Parathyroid adenoma (tissue), 2 donors: ENCODE data around the gene LRRTM1.

Source experiments
- H2AFZ ChIP-seq: fragments of 300-600 bp; sonication (generic); one replicate; pipeline ENCODE4 v1.7.0; 2017; ENCODE audit warnings: antibody characterized with exemption, mild to moderate bottlenecking
- H3K27ac ChIP-seq: fragments of 300-600 bp; sonication (generic); one replicate; pipeline ENCODE4 v1.7.0; 2017
- H3K27me3 ChIP-seq: fragments of 300-600 bp; sonication (generic); one replicate; pipeline ENCODE4 v1.7.0; 2017; ENCODE audit warnings: low read length; ENCODE audit not compliant: control insufficient read depth, insufficient read depth
- H3K36me3 ChIP-seq: fragments of 300-600 bp; sonication (generic); one replicate; pipeline ENCODE4 v1.7.0; 2017; ENCODE audit warnings: low read length; ENCODE audit not compliant: control insufficient read depth, insufficient read depth
- H3K4me1 ChIP-seq: fragments of 300-600 bp; sonication (generic); one replicate; pipeline ENCODE4 v1.7.0; 2017; ENCODE audit warnings: control low read depth
- H3K4me2 ChIP-seq: fragments of 300-600 bp; sonication (generic); one replicate; pipeline ENCODE4 v1.7.0; 2017; ENCODE audit warnings: low read length
- H3K4me3 ChIP-seq: fragments of 300-600 bp; sonication (generic); one replicate; pipeline ENCODE4 v1.7.0; 2017; ENCODE audit warnings: low read depth, low read length
- H3K79me2 ChIP-seq: fragments of 300-600 bp; sonication (generic); one replicate; pipeline ENCODE4 v1.7.0; 2017; ENCODE audit warnings: control low read depth
- H3K9ac ChIP-seq: fragments of 300-600 bp; sonication (generic); one replicate; pipeline ENCODE4 v1.7.0; 2017; ENCODE audit warnings: mild to moderate bottlenecking
- H3K9me3 ChIP-seq: fragments of 300-600 bp; sonication (generic); one replicate; pipeline ENCODE4 v1.7.0; 2017; ENCODE audit warnings: low read length; ENCODE audit not compliant: control insufficient read depth
- TF ChIP-seq, protein P1 (sequence below): fragments of 300-600 bp; sonication (generic); IDR thresholded peaks from one replicate; pipeline ENCODE4 v1.7.0; 2017; ENCODE audit warnings: antibody characterized with exemption, mild to moderate bottlenecking
- donor health status: primary hyperparathyroidism.

LRRTM1 gene, protein sequence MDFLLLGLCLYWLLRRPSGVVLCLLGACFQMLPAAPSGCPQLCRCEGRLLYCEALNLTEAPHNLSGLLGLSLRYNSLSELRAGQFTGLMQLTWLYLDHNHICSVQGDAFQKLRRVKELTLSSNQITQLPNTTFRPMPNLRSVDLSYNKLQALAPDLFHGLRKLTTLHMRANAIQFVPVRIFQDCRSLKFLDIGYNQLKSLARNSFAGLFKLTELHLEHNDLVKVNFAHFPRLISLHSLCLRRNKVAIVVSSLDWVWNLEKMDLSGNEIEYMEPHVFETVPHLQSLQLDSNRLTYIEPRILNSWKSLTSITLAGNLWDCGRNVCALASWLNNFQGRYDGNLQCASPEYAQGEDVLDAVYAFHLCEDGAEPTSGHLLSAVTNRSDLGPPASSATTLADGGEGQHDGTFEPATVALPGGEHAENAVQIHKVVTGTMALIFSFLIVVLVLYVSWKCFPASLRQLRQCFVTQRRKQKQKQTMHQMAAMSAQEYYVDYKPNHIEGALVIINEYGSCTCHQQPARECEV

DNA sequence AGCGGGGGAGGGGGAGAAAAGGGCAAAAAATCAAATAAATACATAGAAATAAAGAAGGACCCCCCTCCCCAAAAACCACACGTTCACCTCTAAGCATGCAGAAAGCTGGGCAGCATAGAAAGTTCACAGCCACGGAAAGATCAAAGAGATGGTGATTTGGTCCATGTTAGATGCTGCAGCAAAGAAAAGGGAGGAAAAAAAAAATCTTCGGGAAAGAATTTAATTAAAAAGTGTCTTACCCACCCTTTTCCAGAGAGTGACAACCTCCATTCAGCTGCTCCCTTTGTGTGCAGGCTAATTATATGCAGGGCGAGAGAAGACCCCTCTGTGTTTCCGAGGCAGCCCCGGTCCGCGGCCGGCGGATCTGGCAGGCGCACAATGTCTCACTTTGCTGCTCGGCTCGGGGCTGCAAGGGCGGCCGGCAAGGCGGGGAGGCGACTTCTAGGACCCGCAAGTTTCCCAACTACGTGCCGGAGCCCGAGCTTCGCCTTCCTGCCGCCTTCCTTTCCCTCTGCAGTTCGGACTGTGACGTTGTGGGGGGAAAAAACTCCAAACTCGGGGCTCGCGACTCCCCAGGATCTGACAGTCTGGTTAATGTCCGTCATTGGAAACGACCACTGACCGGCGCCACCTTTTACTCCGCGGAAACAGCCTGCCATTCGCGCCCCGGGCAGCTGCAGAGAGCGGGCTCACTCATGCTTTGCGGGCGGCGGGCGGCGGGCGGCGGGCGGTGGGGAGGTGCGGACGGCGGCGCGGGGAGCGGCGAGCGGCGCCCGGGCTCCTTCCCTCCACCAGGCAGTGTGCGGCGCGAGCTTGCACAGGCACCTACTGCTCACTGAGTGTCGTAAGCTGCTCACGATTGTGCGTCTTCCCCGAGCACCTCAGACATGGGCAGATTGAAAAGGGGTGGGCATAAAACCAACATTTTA is at the start of gene LRRTM1:
LRRTM1 (minus strand) TSS at position 844 of the 929 bp plus-strand sequence. CDS start 933 bp downstream, outside the sequence.
- no peaks in the 10 kb centered on the region for H3K4me1 ChIP-seq
- no peak within 1 kb of the TSS for H3K27ac ChIP-seq

DNA sequence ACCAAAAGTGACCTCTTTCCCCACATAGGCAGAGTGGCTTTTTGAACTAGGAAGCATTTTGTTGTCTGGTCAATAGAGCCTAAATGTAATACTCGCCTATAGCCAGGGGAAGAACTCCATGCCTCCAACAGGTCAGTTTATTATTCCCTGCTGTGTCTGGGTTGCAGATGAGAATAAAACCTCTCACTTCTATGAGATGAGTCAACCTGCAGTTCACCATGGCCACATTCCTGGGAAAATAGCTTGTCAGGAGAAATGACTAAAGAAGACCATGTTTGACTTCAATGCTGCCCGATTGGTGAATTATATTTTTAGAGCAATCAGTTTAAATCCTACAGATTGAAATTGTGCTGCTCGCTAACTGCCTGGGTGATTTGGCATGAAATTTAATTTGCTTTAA is 46.7 kb upstream of the LRRTM1 start:
- H3K9me3 ChIP-seq, result no peaks in the 10 kb centered on the region
- H2AFZ ChIP-seq, result no peak overlapping the region
- no peak overlapping the region for H3K4me3 ChIP-seq
- no peak overlapping the region for H3K27ac ChIP-seq
- TF ChIP-seq, protein P1, sequence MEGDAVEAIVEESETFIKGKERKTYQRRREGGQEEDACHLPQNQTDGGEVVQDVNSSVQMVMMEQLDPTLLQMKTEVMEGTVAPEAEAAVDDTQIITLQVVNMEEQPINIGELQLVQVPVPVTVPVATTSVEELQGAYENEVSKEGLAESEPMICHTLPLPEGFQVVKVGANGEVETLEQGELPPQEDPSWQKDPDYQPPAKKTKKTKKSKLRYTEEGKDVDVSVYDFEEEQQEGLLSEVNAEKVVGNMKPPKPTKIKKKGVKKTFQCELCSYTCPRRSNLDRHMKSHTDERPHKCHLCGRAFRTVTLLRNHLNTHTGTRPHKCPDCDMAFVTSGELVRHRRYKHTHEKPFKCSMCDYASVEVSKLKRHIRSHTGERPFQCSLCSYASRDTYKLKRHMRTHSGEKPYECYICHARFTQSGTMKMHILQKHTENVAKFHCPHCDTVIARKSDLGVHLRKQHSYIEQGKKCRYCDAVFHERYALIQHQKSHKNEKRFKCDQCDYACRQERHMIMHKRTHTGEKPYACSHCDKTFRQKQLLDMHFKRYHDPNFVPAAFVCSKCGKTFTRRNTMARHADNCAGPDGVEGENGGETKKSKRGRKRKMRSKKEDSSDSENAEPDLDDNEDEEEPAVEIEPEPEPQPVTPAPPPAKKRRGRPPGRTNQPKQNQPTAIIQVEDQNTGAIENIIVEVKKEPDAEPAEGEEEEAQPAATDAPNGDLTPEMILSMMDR, result no peak
- no peaks in the 10 kb centered on the region for H3K36me3 ChIP-seq
- H3K9ac ChIP-seq, result no peak overlapping the region
- no peak overlapping the region for H3K4me2 ChIP-seq
- H3K4me1 ChIP-seq, result no peaks in the 10 kb centered on the region
- H3K27me3 ChIP-seq, result no peaks in the 10 kb centered on the region
- no peaks in the 10 kb centered on the region for H3K79me2 ChIP-seq

More for the DNA sequence above, at the start of gene LRRTM1:
- no peaks in the 10 kb centered on the region for H3K9me3 ChIP-seq
- H3K36me3 ChIP-seq, result no peaks in the 10 kb centered on the region
- H3K79me2 ChIP-seq, result no peaks in the 10 kb centered on the region
- TF ChIP-seq, protein P1, result no peak
- H2AFZ ChIP-seq, result no peak within 1 kb of the TSS
- no peaks in the 10 kb centered on the region for H3K27me3 ChIP-seq
- no peak within 1 kb of the TSS for H3K9ac ChIP-seq
- no peak within 1 kb of the TSS for H3K4me3 ChIP-seq
- peak within 1 kb of the TSS; percentile 56 for H3K4me2 ChIP-seq

DNA sequence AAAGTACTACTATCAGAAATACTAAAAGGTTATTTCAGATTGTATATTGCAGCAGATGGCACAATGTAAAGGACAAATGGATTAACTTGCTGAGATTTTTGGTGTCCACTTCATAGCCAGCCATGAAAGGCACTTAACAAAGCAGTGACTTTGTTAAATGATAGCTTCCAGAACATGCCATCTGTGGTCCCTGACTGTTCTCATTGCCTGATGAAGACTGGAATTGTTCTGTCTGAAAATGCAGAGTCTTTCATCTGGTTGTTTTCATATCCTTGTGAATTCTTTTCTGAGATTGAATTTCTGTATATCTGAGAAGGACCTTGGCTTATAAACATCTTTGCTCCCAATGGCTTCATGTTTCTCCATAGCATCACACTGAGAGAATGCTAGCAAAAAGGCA is 44.4 kb upstream of the LRRTM1 start:
- H3K4me2 ChIP-seq, result no peak overlapping the region
- no peak overlapping the region for H3K9ac ChIP-seq
- no peaks in the 10 kb centered on the region for H3K36me3 ChIP-seq
- H3K27ac ChIP-seq, result no peak overlapping the region
- H2AFZ ChIP-seq, result no peak overlapping the region
- no peaks in the 10 kb centered on the region for H3K27me3 ChIP-seq
- H3K4me3 ChIP-seq, result no peak overlapping the region
- TF ChIP-seq, protein P1, result no peak
- H3K4me1 ChIP-seq, result no peaks in the 10 kb centered on the region
- H3K9me3 ChIP-seq, result no peaks in the 10 kb centered on the region
- H3K79me2 ChIP-seq, result no peaks in the 10 kb centered on the region

DNA sequence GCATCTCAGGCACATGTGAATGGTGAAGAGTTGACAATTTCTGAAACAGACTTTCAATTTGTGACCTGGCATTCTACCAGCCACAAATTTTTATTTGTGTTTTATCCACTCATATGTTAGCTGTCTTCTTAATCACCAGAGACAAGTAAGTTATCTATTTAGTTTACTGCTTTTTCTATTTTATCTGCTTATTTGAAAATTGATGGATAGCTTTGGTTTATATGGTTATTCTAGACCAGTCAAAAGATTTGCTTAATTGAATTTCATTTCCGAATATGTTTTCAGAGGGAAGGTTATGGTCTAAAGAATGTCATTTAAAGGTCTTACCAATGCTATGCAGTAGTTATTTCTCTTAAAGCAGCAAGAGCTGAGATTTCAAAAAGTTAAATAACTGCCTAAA is 43.5 kb upstream of the LRRTM1 start:
- H3K9ac ChIP-seq, result no peak overlapping the region
- H3K27me3 ChIP-seq, result no peaks in the 10 kb centered on the region
- H3K79me2 ChIP-seq, result no peaks in the 10 kb centered on the region
- no peaks in the 10 kb centered on the region for H3K36me3 ChIP-seq
- no peak overlapping the region for H3K4me3 ChIP-seq
- TF ChIP-seq, protein P1, result no peak
- H3K4me2 ChIP-seq, result no peak overlapping the region
- H2AFZ ChIP-seq, result no peak overlapping the region
- no peak overlapping the region for H3K27ac ChIP-seq
- H3K9me3 ChIP-seq, result no peaks in the 10 kb centered on the region
- H3K4me1 ChIP-seq, result no peaks in the 10 kb centered on the region
